BE2C (cell line): ENCODE measurements around the gene SURF1.
A peak's percentile ranks its signal among the peaks of the same experiment; 100 is the strongest.
"Not testable (repeated sequence)": the region's sequence is repeated elsewhere in the genome, so short reads cannot be mapped to it uniquely, and the experiment has no call there.

Source experiments
- DNase-seq: peaks from one replicate; pipeline ENCODE4 v3.0.0-alpha.2; 2020
- H3K27me3 ChIP-seq: fragments of 250-450 bp; sonication (Bioruptor Pico); 2 replicates; pipeline ENCODE4 v1.5.1; 2020; ENCODE audit warnings: mild to moderate bottlenecking
- H3K36me3 ChIP-seq: fragments of 250-450 bp; sonication (Bioruptor Pico); 2 replicates; pipeline ENCODE4 v1.5.1; 2020; ENCODE audit warnings: mild to moderate bottlenecking
- H3K4me1 ChIP-seq: fragments of 250-450 bp; sonication (Bioruptor Pico); 2 replicates; pipeline ENCODE4 v1.5.1; 2020
- H3K4me3 ChIP-seq: 2 replicates; pipeline ENCODE4 v1.5.1; 2011; ENCODE audit warnings: low read depth, low read length
- H3K9me3 ChIP-seq: fragments of 250-450 bp; sonication (Bioruptor Pico); 2 replicates; pipeline ENCODE4 v1.5.1; 2020
- CTCF ChIP-seq: IDR thresholded peaks from 2 replicates; pipeline ENCODE4 v1.5.1; 2012; ENCODE audit warnings: mild to moderate bottlenecking, low read depth, low read length

SURF1 gene

DNA sequence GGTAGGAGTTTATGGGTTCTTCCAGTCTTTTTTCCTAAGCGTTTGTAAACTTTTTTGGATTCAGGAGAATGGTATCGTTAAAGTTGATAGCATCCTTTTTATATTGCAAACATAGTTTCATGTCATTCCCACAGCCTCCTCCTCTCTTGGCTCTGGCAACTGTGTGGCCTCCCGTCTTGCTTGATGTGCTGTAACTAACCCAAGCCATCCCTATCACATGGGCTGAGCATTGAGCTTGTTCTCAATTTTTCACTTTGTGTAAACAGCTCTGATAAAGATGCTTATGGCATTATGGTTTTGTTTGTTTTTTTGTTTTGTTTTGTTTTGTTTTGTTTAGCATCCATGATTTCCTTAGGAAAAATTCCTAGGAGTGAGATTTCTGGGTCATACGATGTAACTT is 24.4 kb upstream of the SURF1 start:
- Histone ChIP-seq H3K36me3 (no peaks in the 10 kb centered on the region), H3K4me3 (no peak overlapping the region), H3K27me3 (no peaks in the 10 kb centered on the region), H3K4me1 (peaks cover 3% of the 10 kb centered on the region; the same call in 1 of the 2 replicates), H3K9me3 (0 out of 2 replicates have a peak, but pooled peaks cover 2% of the 10 kb centered on the region)
- DNase-seq = no peak
- no peak for TF ChIP-seq CTCF

DNA sequence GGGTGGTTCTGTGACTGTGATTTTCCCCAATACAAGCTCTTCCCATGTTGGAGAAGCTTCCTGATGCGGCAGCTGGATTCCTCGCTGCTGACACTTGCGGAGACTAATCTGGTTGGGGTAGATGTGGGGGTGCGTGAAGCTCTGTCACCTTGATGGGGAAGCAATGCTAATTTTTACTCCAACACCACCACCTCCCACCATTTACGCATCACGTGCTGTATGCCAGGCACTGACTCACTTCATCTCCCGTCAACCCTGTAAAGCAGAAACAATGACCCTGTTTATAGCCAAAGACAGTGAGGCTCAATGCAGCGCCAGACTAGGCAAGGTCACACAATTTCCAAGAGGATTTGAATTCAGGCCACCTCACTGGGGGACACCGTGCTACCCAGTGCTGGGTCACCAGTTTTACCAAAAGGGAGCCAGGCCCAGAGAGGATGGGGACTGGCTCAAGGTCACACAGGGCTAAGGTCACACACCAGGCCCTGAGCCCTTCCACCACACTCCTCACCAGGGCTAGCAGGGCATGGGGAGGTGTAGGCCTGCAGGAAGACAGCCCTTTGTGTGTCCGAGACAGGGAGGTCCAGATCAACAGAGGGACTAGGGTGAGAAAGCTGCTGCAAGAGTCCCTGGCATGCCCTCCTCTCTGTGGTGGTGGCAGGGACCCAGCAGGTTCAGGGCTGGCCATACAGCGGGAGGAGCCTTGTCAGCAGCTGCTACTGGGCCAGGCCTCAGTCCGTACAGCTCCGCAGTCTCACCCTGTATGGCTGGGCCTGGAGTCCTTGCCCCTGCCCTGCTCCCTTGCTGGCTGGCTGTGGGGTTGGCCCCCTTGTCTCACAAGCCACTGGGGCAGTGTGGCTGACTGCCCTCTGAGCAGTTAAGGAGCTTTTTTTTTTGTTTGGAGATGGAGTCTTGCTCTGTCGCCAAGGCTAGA is 23.1 kb upstream of the SURF1 start:
- H3K4me1 ChIP-seq = peaks cover 3% of the 10 kb centered on the region; the same call in 1 of the 2 replicates
- H3K9me3 ChIP-seq = 0 out of 2 replicates have a peak, but pooled peaks cover 2% of the 10 kb centered on the region
- H3K36me3 ChIP-seq = no peaks in the 10 kb centered on the region
- H3K27me3 ChIP-seq = no peaks in the 10 kb centered on the region
- H3K4me3 ChIP-seq = no peak overlapping the region
- no peak for DNase-seq
- TF ChIP-seq CTCF = no peak

GRCh38 chr9:133378408-133378962 is 22.2 kb upstream of the SURF1 start:
- Histone ChIP-seq H3K4me1 (peaks cover 3% of the 10 kb centered on the region; the same call in 1 of the 2 replicates), H3K36me3 (peaks cover under 1% of the 10 kb centered on the region), H3K9me3 (0 out of 2 replicates have a peak, but pooled peaks cover 2% of the 10 kb centered on the region), H3K4me3 (no peak overlapping the region), H3K27me3 (no peaks in the 10 kb centered on the region)
- no peak for DNase-seq
- no peak for TF ChIP-seq CTCF

DNA sequence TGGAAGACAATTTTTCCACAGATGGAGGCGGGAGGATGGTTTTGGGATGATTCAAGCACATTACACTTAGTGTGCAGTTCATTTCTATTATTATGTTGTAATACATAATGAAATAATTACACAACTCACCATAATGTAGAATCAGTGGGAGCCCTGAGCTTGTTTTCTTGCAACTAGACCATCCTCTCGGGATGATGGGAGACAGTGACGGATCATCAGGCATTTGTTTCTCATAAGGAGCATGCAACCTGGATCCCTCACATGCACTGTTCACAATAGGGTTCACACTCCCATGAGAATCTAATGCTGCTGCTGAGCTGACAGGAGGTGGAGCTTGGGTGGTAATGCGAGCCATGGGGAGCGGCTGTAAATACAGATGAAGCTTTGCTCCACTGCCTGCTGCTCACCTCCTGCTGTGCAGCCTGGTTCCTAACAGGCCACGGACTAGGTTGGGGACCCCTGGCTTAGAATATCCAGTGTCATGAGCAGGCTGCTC is 21.5 kb upstream of the SURF1 start:
- Histone ChIP-seq H3K27me3 (no peaks in the 10 kb centered on the region), H3K4me1 (peaks cover 3% of the 10 kb centered on the region; the same call in 1 of the 2 replicates), H3K4me3 (no peak overlapping the region), H3K9me3 (0 out of 2 replicates have a peak, but pooled peaks cover 2% of the 10 kb centered on the region), H3K36me3 (peaks cover 8% of the 10 kb centered on the region)
- DNase-seq = no peak
- TF ChIP-seq CTCF = no peak

DNA sequence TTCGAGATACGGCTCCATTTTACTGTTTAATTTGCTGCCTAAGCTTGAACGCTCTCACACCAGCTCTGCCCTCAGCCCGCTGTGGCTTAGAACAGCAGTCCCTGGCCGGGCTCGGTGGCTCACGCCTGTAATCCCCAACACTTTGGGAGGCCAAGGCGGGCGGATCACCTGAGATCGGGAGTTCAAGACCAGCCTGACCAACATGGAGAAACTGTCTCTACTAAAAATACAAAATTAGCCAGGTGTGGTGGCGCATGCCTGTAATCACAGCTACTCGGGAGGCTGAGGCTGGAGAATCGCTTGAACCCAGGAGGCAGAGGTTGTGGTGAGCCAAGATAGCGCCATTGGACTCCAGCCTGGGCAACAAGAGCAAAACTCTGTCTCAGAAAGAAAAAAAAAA is 21.0 kb upstream of the SURF1 start:
- H3K36me3 ChIP-seq = peaks cover 13% of the 10 kb centered on the region
- not testable (repeated sequence) for H3K4me1 ChIP-seq, H3K27me3 ChIP-seq, DNase-seq, H3K4me3 ChIP-seq, H3K9me3 ChIP-seq

DNA sequence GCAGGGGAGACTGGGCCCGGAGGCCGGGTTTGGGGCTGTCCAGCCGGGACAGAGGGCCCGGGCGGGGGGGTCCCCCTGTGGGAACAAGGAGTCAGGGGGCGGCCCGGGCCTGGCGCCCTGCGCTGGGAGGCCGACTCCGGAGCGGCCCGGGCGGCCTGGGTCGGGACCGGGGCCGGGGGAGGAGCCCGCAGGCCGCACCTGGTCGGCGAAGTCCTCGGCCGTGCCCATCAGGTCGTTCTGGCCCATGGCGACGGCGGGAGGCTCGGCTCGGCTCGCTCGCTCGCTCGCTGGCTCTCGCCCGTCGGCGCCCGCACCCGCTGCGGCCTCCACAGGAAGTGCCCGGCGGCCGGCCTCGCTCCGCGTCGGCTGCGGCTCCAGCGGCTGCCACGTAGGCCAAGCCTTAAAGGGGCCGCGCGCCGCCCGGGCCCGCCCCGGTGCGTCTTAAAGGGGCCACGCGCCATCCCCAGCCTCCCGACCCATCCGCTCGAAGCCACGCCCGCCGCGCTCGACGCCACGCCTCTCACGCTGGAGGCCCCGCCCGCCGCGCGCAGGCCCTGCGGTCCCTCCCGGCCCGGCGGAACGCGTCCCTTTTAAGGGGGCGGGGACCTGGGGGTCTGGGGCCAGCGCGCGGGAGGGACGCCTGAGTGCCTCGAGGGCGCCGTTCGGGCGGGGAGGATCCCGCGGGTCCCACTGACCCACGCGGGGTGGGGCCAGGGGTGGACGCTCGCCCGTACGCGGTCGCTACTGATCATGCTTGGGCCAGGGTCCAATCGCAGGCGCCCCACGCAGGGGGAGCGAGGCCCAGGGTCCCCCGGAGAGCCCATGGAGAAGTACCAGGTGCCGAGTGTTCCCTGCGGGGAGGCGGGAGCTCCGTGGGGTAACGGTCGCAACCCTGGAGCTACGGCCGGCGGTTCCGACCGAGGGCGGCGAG is 19.7 kb upstream of the SURF1 start, which contains the start of the genes STKLD1 and SURF4:
Gene STKLD1, plus strand, starts transcription at position 643 of the 931 bp plus-strand sequence. Its CDS starts 108 bp downstream, at position 751.
Gene SURF4, minus strand, starts transcription at position 337 of the 931 bp plus-strand sequence. Its CDS starts 91 bp downstream, at position 246.
- Histone ChIP-seq H3K9me3 (no peaks in the 10 kb centered on the region), H3K4me3 (peak within 1 kb of the TSS; percentile 90), H3K27me3 (no peaks in the 10 kb centered on the region), H3K36me3 (peaks cover 26% of the 10 kb centered on the region), H3K4me1 (peaks cover 3% of the 10 kb centered on the region)
- peak; percentile 98 for DNase-seq
- no peak for TF ChIP-seq CTCF
